ENCODE measurements around the gene ADAMTS8.

GRCh38 chr11:130425156-130425555, 3.3 kb downstream of the ADAMTS8 start:
- TF ChIP-seq CTCF (IDR thresholded peaks at IDR 0.05) (no peak), POLR2A (IDR thresholded peaks at IDR 0.05) (no peak)
